Activated CD4-positive, alpha-beta T cell treated with anti-CD3 and anti-CD28 coated beads for 36 hours (primary cell): Measurements from ENCODE around the gene PPIB. TPM values are rescaled to one million over a fixed set of nuclear protein-coding genes. Genes with fewer than 3 reads are reported as not detected.

Experiments
- total RNA-seq, 2 experiments: library from RNA; stranded (reverse); gene quantifications; one replicate each; pipeline ENCODE4 v1.2.3, GENCODE V29; 2021

Gene PPIB
- total RNA-seq, 2 experiments from 2014 or later = 221 to 233 TPM

Other genes with a start within 250 kb of the PPIB start
- gene DAPK2, start 116.5 kb downstream of the PPIB start, total RNA-seq = 1 to 10 TPM; 1.0 to 1.3 TPM
- gene CIAO2A, start 69.2 kb downstream of the PPIB start, total RNA-seq = 100 to 1,000 TPM in 1 of 2 experiments, 10 to 100 TPM in 1; 95.5 to 111 TPM
- 100 to 1,000 TPM in 1 of 2 experiments, 10 to 100 TPM in 1; 92.2 to 108 TPM for gene SNX1, start 67.0 kb downstream of the PPIB start, total RNA-seq
- gene SNX22, start 11.3 kb downstream of the PPIB start, total RNA-seq = under 1 TPM; 0.59 to 0.79 TPM
- gene CSNK1G1, start 193.2 kb upstream of the PPIB start, total RNA-seq = 10 to 100 TPM; 20.3 to 22.5 TPM
- gene PCLAF, start 218.4 kb upstream of the PPIB start, total RNA-seq = 10 to 100 TPM; 41.4 to 97.6 TPM
- 10 to 100 TPM; 13.1 to 19.6 TPM for gene TRIP4, start 224.8 kb upstream of the PPIB start, total RNA-seq